Mononuclear cell (primary cell): ENCODE data around the gene SHH. TPM values are rescaled to one million over a fixed set of nuclear protein-coding genes. Genes with fewer than 3 reads are reported as not detected.
"Not testable (repeated sequence)": the region's sequence is repeated elsewhere in the genome, so short reads cannot be mapped to it uniquely, and the experiment has no call there.

ENCODE experiments used
- H3K27me3 ChIP-seq: 2 replicates; pipeline ENCODE4 v1.6.0; 2011; ENCODE audit warnings: low read length, control low read depth; ENCODE audit not compliant: insufficient read depth
- H3K4me1 ChIP-seq: 2 replicates; pipeline ENCODE4 v1.5.1; 2011; ENCODE audit warnings: mild to moderate bottlenecking, low read length, control low read depth; ENCODE audit not compliant: insufficient read depth
- H3K4me3 ChIP-seq: 2 replicates; pipeline ENCODE4 v1.5.1; 2011; ENCODE audit warnings: mild to moderate bottlenecking, low read length, moderate library complexity
- H3K9me3 ChIP-seq: 2 replicates; pipeline ENCODE4 v1.5.1; 2011; ENCODE audit warnings: low read depth, mild to moderate bottlenecking, control low read depth, low read length
- total RNA-seq: library from RNA; depleted of rRNA; stranded (reverse); fragments of >200 nt; gene quantifications from one replicate; pipeline ENCODE4 v1.2.3, GENCODE V29; 2012

Gene SHH
- total RNA-seq, 1 donor, result 0.10 TPM

DNA sequence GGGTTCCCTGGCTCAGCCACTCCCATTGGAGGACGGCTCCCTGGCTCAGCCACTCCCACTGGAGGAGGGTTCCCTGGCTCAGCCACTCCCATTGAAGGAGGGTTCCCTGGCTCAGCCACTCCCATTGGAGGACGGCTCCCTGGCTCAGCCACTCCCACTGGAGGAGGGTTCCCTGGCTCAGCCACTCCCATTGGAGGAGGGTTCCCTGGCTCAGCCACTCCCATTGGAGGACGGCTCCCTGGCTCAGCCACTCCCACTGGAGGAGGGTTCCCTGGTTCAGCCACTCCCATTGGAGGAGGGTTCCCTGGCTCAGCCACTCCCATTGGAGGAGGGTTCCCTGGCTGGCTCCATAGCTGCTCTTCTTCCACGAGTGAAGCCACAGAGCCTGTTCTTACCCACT is 5.3 kb upstream of the SHH start:
- not testable (repeated sequence) for H3K9me3 ChIP-seq, H3K4me1 ChIP-seq, H3K4me3 ChIP-seq
- H3K27me3 ChIP-seq, result peaks cover 18% of the 10 kb centered on the region

DNA sequence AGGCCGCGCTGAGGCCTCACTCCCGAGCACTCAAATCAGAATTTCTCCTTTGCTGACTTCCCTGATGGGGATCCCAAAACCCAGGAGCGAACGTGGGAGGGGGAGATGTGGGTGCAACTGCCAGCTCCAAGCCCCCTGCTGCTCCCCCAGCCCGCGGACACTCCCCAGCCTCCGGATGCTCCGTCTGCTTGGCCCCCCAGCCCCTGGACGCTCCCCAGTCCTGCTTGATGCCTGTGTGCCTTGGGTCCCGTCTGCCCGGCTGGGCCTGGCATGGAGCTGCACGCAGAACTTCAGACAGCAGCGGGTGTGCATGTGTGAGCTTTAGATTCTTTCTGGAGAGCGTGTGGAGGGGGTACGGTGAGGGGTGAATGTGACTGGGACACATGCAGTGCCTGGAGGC is 4.7 kb upstream of the SHH start:
- peaks cover 24% of the 10 kb centered on the region for H3K27me3 ChIP-seq
- H3K4me1 ChIP-seq, result no peaks in the 10 kb centered on the region
- no peak overlapping the region for H3K4me3 ChIP-seq
- no peaks in the 10 kb centered on the region for H3K9me3 ChIP-seq

- peaks cover 32% of the 10 kb centered on the region for H3K27me3 ChIP-seq
- no peak overlapping the region for H3K4me3 ChIP-seq
Observed at GRCh38 chr7:155816192-155816508, 3.9 kb upstream of the SHH start.

GRCh38 chr7:155815332-155816191 is 3.3 kb upstream of the SHH start:
- H3K4me1 ChIP-seq, result no peaks in the 10 kb centered on the region
- H3K27me3 ChIP-seq, result peaks cover 38% of the 10 kb centered on the region
- no peaks in the 10 kb centered on the region for H3K9me3 ChIP-seq
- no peak overlapping the region for H3K4me3 ChIP-seq

More at GRCh38 chr7:155816192-155816508, 3.9 kb upstream of the SHH start:
- Histone ChIP-seq H3K9me3 (no peaks in the 10 kb centered on the region), H3K4me1 (no peaks in the 10 kb centered on the region)

GRCh38 chr7:155814316-155815276 is 2.3 kb upstream of the SHH start:
- Histone ChIP-seq H3K4me3 (no peak overlapping the region), H3K4me1 (no peaks in the 10 kb centered on the region), H3K27me3 (peaks cover 45% of the 10 kb centered on the region), H3K9me3 (no peaks in the 10 kb centered on the region)

- Histone ChIP-seq H3K27me3 (peaks cover 53% of the 10 kb centered on the region), H3K9me3 (no peaks in the 10 kb centered on the region), H3K4me1 (no peaks in the 10 kb centered on the region), H3K4me3 (no peak overlapping the region)
Observed at GRCh38 chr7:155813546-155814315, 1.5 kb upstream of the SHH start.

GRCh38 chr7:155813125-155813524 is 862 bp upstream of the SHH start:
- Histone ChIP-seq H3K27me3 (peaks cover 58% of the 10 kb centered on the region), H3K4me1 (no peaks in the 10 kb centered on the region), H3K4me3 (no peak overlapping the region), H3K9me3 (no peaks in the 10 kb centered on the region)

GRCh38 chr7:155811560-155811894 is 736 bp downstream of the SHH start:
- Histone ChIP-seq H3K9me3 (no peaks in the 10 kb centered on the region), H3K27me3 (peaks cover 73% of the 10 kb centered on the region), H3K4me3 (no peak overlapping the region), H3K4me1 (peaks cover 2% of the 10 kb centered on the region)

DNA sequence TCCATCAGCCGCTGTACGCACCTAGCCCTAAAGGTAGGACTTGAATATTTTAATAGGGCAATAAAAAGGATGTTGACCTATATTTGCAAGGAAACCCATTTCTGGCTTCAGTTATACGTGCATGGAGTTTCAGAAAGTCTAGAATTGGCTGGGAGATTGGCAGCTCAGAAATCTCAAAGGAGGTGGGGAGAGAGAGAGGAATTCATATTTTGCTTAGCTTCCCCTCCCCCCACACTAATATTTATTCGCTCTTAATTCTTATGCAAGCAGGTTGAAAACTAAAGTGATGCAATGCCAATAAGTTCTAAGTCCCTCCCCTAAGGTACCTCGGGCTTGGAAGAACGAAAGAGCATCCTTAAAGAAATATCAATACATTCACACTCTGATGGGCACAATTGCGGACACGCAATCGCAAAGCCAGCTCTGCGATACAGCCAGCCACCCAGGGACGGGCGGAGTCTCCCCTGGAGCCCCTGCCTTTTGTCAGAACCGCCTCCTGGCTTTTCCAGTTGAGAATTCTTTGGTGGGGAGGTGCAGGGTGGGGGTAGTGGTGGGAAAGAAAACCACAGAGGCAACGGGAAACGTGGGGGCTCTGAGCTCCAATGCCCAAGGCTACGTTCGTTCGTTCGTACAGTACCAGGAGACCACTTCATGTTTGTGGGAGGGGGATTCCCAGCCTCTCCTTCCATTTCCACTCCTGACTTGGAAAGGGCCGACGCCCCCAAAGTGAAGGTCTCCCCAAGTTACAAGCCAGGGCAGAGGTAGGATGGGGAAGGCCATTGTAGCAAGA is 1.3 kb downstream of the SHH start:
- H3K27me3 ChIP-seq, result peaks cover 78% of the 10 kb centered on the region

DNA sequence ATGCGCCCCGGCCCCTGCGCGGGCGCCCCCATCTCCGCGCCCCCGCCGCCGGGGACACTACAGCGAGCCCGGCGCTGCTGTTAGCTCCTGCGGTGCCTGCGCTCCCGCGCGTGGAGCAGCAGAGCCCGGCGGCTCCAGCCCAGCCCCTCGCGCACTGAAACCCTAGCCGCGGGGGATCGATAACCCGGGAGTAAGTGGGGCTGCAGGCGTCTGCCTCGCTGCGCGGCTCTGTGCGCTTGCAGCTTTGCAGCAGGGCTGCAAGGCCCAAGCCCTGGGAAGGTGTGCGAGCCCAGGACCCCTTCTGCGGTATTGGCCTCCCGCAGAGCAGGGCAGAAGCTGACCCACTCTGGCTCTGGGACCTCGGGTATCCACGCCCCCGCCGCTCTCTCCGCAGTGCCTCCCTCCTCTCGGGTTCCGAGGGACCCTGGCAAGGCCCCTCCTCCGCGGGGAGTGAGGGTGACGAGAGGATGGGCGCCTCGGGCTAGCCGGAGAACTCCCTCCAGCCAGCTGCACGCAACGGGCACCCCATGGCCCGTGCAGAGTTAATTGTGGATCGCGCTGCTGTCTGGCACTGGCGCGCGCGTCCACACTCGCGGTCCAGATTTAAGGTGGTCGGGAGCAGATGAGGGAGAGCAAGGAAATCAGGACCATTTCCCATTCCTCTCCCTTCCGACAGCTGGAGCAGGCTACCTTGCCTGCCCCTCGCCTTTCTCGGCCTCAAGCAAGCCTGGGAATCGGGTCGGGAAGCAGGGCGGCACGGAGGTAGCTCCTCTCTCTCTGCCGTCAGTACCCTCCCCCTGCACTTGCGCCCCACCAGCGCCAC is 2.1 kb downstream of the SHH start:
- Histone ChIP-seq H3K27me3 (peaks cover 86% of the 10 kb centered on the region), H3K4me1 (peaks cover 16% of the 10 kb centered on the region), H3K9me3 (no peaks in the 10 kb centered on the region), H3K4me3 (no peak overlapping the region)

More for the DNA sequence above, 1.3 kb downstream of the SHH start:
- peaks cover 7% of the 10 kb centered on the region for H3K4me1 ChIP-seq
- H3K4me3 ChIP-seq, result no peak overlapping the region
- H3K9me3 ChIP-seq, result no peaks in the 10 kb centered on the region

- peaks cover 91% of the 10 kb centered on the region for H3K27me3 ChIP-seq
- H3K9me3 ChIP-seq, result no peaks in the 10 kb centered on the region
- no peak overlapping the region for H3K4me3 ChIP-seq
- H3K4me1 ChIP-seq, result peaks cover 22% of the 10 kb centered on the region
Observed at GRCh38 chr7:155809332-155809946, 2.8 kb downstream of the SHH start.

DNA sequence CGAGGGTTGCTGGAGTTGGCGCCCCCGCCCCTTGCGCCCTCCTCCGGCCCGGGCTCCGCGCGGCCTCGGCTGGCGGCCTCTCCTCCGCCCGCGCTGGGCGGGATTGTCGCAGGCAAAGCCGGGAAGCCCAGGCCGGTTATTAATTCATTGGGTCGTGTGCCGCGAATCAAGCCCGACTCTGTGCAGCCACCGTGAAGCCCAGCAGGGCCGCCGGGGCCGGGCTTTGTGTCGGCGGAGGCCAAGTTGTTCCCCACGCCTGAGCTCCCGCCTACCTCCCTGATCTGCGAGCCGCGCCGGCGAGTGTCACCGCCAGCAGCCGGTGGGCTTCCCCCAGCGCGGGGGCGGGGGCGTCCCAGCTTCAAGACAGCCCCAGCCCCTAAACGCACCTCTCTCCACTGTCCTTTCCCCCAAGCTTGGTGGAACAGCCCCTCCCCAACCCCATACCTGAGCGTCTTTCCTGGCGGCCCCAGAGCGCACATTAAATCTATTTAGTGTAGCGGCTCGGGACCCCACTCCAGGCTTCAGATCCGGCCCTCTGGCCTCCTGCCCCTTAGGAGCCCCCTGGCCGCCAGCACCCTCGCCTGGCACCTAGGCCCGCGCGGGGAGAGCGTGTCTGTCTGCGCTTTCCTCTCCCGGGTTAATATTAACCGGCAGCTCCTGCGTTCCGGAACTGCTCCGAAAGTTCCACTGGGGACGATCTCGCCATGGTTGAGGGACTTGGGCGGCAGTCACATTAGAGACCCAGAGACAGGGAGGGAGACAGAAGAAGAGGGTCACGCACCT is 3.5 kb downstream of the SHH start:
- Histone ChIP-seq H3K27me3 (peaks cover 87% of the 10 kb centered on the region), H3K9me3 (no peaks in the 10 kb centered on the region), H3K4me3 (no peak overlapping the region), H3K4me1 (peaks cover 24% of the 10 kb centered on the region)
